Hippocampal formation (tissue), 2 donors: ENCODE measurements around the gene CFL1.

Source experiments
- DNase-seq, 2 donors: peaks; one replicate each; lab custom pipeline; 2025; lab: John Stamatoyannopoulos, UW

Gene CFL1

GRCh38 chr11:65887723-65888162 is 29.8 kb upstream of the CFL1 start:
- no peak for DNase-seq

DNA sequence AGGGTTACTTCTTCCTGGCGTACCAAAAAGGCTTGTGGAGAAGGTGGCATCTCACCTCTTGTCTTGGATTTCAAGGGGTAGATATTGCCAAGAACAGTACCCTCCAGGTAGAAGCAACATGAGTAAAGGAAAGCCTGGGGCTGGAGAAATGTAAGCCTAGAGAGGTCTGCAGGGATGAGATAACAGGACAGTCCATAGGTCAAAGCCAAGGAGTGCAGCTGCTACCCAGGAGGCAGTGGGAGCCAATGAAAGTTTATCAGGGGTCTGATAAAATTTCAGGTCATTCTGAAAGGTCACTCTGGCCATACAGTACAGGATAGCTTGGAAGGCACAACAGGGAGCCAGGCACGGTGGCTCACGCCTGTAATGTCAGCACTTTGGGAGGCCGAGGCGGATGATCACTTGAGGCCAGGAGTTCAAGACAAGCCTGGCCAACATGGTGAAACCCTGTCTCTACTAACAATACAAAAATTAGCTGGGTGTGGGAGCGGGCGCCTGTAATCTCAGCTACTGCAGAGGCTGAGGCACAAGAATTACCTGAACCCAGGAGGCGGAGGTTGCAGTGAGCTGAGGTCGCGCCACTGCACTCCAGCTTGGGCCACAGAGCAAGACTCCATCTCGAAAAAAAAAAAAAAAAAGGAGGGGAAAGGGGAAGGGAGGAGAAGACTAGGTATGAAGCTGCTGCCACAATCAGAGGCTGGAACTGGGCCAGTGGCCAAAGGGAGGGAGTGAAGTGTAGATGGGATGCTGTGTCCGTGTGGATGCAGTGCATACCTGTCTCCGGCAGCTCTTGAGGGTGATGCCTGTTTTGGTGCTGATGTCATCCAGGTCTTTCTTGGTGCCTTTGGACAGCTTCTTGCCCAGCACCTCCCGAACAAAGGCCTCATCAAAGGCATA is 29.1 kb upstream of the CFL1 start:
- no peak for DNase-seq

DNA sequence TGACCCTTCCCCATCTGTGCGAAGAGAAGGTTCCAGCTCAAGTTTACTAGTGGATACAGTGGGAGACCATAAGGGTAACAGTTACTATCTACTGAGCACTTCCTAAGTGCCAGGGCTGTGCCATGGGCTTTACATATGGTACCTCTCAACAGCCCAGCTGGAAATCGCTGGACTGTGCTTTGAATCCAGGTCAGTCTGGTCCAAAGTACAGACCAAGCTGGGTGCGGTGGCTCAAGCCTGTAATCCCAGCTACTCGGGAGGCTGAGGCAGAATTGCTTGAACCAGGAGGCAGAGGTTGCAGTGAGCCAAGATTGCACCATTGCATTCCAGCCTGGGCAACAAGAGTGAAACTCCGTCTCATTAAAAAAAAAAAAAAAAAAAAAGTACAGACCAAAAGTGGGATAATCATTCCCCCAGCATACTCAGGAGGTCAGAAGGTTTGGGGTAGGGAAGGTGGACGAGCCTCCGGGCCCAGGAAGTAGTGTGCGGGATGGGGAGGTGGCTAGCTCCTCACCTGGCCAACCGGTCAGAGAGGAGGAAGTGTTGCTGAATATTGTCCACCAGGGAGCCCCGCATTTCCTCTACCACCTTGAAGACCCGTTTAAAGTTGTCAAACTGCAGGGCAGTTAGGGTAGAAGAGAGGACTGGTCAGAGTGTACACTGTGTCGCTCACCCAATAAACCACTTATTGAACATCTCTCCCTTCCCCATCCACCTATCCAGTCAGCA is 28.0 kb upstream of the CFL1 start:
- DNase-seq: no peak

- no peak for DNase-seq
Observed at GRCh38 chr11:65885231-65885630, 27.3 kb upstream of the CFL1 start.

GRCh38 chr11:65884716-65885092 is 26.7 kb upstream of the CFL1 start:
- DNase-seq: peak; percentile 47 to 70

GRCh38 chr11:65883786-65884715 is 26.1 kb upstream of the CFL1 start:
- no peak for DNase-seq

DNA sequence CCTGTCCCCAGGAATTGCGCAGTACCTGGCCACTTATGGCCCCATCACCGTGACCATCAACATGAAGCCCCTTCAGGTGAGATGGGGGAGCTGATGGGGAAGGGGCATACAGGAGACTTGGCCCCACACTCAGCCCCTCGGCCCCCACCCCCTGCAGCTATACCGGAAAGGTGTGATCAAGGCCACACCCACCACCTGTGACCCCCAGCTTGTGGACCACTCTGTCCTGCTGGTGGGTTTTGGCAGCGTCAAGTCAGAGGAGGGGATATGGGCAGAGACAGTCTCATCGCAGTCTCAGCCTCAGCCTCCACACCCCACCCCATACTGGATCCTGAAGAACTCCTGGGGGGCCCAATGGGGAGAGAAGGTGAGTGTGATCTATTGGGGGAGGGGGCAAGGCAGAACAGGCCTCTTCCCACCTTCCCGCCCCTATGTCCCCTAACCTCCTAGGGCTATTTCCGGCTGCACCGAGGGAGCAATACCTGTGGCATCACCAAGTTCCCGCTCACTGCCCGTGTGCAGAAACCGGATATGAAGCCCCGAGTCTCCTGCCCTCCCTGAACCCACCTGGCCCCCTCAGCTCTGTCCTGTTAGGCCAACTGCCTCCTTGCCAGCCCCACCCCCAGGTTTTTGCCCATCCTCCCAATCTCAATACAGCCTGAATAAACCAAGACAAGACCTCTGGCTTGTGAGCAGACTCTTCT is 25.2 kb upstream of the CFL1 start:
- DNase-seq: no peak

DNA sequence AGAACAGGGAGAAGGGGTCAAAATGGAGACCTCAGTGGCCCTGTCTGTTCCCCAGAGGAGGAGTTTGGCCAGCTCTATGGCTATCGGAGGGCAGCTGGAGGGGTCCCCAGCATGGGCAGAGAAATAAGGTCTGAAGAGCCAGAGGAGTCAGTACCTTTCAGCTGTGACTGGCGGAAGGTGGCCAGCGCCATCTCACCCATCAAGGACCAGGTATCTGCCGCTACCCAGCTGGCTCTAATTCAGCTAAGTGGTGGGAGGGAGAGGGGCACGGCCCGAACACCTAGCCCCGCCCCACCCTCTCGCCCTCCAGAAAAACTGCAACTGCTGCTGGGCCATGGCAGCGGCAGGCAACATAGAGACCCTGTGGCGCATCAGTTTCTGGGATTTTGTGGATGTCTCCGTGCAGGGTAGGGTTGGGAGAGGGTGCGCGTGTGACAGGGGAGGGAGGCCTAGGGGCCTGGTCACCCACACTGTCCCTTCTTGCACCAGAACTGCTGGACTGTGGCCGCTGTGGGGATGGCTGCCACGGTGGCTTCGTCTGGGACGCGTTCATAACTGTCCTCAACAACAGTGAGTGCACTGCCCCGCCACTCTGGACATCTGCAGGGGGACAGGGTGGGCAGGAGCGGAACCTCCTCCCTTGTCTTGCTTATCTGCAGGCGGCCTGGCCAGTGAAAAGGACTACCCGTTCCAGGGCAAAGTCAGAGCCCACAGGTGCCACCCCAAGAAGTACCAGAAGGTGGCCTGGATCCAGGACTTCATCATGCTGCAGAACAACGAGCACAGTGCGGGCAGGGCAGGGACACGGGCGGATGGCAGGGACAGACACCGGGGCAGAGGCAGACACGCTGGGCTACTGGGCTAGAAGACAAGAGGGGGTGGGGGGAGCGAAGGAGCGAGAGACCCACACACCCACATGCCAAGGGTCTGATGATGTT is 24.4 kb upstream of the CFL1 start:
- DNase-seq: no peak

DNA sequence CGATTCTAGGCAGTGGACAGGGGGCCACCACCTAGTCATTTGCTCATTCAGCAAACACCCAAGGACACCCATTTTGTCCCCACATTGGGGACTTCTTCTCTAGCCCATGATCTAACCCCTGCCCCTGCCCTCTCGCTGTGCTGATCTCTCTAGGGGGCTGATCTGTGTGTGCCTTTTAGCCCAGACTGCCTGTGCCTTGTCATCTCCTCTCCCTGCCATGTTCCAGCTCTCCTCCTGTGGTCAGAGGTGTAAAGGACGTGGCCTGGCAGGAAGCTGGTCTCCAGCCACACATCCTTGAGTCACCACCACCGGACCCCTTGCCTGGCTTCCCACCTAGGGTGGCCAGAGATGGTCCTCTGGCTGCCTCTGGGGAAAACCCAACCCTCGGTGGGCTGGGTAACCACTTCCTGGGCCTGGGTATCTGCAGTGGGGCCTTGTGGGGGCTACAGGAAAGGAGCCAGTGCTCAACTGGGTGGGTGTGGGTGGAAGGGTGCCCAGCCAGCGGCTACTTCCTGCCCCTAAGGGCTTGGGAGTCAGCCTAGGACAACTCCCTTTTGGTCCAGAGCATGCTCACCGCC is 23.0 kb upstream of the CFL1 start:
- DNase-seq: no peak

- no peak for DNase-seq
Observed at GRCh38 chr11:65880027-65880426, 22.0 kb upstream of the CFL1 start.

- DNase-seq: no peak
Observed at GRCh38 chr11:65879617-65880016, 21.6 kb upstream of the CFL1 start, which contains the start of gene CTSW. Gene CTSW, plus strand, starts transcription at chr11:65879837. Its CDS starts 18 bp downstream, at chr11:65879855.

DNA sequence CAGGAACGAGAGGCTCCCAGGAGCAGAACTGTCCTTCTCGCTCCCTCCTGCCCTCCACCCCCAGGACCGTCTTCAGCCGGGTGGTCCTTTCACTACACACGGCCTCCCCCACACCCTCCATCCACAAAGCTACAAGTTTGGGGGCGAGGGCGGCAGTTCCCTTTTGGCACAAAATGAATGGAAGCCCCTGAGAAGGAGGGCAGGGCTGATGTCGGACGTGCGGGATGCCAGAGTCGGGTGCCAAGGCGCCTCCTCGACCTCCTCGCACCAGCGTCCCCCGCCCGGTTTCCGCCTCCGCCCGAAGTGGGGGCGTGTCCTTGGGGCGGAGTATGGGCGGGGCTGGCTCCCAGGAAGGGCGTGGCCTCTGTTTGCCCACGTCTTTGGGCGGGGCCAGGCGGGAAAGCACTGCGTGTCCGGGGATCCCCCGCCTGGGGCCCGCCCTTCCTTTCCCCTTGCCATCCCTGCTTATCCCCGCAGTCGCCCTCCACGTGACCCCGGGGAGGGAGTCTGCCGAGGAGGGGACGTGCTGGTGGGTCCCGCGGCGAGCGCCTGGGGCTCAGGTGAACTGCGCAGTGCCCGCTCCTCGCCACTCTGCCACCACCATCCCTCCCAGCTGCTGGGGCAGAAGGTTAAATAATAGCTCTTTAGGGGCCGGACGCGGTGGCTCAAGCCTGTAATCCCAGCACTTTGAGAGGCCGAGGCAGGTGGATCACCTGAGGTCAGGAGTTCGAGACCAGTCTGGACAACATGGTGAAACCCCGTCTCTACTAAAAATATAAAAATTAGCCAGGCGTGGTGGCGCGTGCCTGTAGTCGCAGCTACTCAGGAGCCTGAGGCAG is 15.6 kb upstream of the CFL1 start:
- DNase-seq: peak; percentile 76 to 88

GRCh38 chr11:65872586-65873317 is 14.8 kb upstream of the CFL1 start, which contains the start of gene EFEMP2:
Gene EFEMP2, minus strand, starts transcription at chr11:65872800. Its CDS starts 446 bp downstream, at chr11:65872354.
- no peak for DNase-seq

DNA sequence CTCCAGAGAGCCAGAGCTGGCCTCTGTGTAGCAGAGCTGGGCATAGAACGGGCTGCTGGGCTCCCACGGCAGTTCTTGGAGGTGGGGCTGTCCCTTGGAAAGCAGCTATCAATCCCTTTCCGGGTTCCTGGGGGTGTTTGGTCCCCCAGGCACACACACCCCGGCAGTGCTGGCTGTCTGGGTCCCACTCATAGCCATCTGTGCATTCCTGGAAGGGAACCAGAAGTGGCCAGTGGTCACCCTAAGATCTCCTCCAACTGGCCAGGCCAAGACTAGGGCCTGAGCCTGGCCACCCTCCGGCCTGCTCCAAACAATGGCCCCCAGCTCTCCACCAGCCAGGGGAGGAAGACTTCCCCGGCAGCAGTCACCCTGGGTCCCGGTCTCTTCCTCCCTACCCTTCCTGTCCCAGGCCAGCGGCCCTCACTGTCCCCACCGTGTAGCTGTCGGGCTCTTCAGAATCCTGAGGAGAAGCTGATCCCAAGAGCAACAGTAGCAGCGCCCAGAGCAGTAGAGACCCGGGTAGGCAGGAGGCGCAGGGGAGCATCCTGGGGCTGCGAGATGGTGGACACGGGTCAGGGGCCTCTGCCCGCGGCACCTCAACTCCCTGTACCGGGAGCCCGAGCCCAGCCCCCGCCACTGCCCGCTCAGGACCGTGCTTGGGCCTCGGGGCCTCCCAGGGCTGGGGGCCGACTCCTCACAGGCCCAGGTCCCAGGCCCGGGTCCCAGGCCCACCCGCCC is 14.0 kb upstream of the CFL1 start:
- DNase-seq: no peak

DNA sequence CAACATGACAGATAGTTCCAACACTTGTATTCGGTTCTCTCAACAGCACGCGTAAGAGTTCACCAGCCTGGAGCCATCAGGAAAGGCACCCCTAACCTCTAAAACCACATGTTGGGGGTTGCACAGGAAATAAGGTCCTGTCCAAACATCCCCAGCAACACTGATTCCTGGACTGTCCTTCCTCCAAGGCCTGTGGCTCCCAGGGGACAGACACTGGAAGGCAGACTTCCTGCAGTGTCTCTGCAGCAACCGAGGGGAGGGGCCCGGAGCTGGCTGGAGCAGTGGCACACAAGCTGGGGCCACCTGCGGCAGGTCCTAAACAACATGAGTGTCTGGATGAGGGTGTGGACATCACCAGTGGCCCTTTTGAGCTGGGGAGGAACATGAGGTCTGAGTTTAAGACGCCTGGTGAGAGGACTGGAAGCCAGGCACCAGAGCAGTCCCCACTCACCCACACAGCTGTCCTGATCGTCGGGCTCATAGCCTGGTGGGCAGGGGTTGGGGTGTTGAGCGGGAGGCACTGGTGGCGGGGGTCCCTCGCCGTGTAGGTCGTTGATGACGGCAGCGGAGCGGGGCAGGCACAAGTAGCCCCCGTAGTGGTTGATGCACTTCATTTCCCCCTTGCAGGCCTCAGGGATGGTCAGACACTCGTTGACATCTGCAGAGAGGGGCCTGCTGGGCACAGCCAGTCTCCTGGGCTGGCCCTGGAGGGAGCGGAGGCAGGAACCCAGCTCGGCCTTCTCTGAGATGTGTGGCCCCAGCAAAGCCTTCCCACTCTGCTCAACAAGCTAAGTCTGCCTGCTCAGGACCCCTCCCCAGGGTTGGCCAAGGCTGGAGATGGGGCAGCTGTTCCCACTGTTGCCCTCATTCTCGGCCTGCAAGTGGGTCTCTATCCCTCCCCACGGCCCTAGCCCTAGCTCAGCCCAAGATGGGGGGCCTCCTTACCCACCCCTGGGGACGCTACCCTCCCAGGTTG is 13.0 kb upstream of the CFL1 start:
- DNase-seq: no peak

DNA sequence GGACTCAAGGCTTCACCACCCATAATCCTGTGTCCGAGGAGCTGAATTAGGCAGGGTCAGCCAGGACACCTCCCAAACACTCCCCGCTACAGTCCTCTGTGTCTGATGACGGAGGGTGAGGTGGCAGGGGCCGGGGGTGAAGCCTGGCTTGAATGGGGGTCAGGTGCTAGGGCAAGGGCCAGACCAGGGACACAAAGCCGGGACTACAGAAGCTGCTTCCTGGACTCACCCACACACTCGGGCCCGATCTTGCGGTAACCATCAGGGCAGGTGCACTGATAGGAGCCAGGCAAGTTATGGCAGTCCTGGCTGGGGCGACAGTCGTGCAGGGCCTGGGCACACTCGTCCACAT is 12.3 kb upstream of the CFL1 start:
- no peak for DNase-seq
